Right renal pelvis (tissue), 4 donors: Measurements from ENCODE around the gene HIGD2A. TPM values are rescaled to one million over a fixed set of nuclear protein-coding genes. Genes with fewer than 3 reads are reported as not detected.

Experiments
- DNase-seq, 4 donors: peaks; one replicate each; pipeline ENCODE4 v3.0.0-alpha.2; 2013; ENCODE audit warnings: low read depth in 4 of 4, low spot score in 3 of 4, missing footprints in 1 of 4
- polyA plus RNA-seq, 4 donors: library from polyadenylated mRNA; unstranded; fragments of 120-200 nt; gene quantifications; one replicate each; pipeline ENCODE4 v1.2.1, GENCODE V29; 2013; ENCODE audit not compliant: insufficient read length in 4 of 4

Gene HIGD2A
- polyA plus RNA-seq: 100 to 1,000 TPM; 106 to 132 (median 111) TPM

- DNase-seq: peak; percentile 96 to 98 (median 98)
Measured at GRCh38 chr5:176388444-176389134, at the start of gene HIGD2A, which contains the start of gene NOP16. HIGD2A (plus strand) TSS chr5:176388751; CDS start chr5:176388820, 69 bp downstream. NOP16 (minus strand) TSS chr5:176388598; CDS start chr5:176388539, 59 bp downstream.

DNA sequence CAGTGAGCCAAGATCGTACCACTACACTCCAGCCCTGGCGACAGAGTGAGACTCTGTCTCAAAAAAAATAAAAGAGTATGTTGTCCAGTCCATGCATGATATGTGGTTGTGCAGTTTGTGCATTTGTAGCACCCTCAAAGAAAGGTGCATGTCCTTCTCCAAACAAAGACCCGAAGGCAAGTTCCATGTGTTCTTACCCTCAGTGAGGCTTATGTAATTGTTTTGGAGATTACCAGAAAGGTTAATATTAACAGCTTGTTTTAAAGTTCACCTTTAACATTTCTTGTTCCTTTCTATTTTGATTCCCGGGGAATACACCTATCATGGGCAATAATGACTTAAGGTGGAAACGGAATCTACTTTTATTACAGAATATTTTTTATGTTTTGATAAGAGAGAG lies 49.2 kb upstream of the HIGD2A start:
- no peak for DNase-seq

- DNase-seq: no peak
Measured at GRCh38 chr5:176341325-176342157, 47.0 kb upstream of the HIGD2A start.

DNA sequence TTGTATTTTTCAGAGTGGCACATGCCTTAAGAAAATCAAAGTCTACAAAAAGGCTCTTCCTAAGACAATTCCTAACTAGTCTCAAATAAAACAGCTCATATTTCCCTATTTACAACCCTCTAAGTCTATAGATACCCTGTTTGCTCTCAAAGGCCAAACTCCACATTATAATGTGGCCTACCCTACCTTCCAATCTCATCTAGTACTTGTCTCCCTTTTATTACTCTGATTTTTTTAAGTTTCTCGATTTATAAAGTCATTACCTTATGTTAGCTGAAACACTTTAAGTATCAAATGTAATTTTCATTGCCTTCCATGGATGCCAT lies 46.4 kb upstream of the HIGD2A start:
- DNase-seq: no peak

- no peak for DNase-seq
Measured at GRCh38 chr5:176342766-176343458, 45.6 kb upstream of the HIGD2A start.

DNA sequence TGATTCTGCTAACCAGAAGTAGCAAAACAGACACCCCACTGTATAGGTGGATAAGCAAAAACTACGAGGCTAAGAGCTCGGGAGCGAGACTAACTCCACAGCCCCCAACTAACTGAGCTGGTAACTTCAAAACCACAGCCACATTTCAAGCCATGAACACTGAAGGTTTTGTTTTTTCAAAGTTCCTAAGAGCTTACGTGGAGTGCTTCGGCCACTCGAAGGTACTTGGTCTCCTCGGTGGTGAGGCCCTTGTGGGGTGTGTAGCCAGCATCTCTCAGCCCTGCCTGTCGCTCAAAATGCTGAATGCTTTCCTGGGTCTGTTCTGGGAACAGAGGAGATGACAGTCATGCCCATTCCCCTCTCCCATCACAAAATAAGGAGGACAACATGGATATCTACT lies 38.1 kb upstream of the HIGD2A start:
- DNase-seq: no peak

DNA sequence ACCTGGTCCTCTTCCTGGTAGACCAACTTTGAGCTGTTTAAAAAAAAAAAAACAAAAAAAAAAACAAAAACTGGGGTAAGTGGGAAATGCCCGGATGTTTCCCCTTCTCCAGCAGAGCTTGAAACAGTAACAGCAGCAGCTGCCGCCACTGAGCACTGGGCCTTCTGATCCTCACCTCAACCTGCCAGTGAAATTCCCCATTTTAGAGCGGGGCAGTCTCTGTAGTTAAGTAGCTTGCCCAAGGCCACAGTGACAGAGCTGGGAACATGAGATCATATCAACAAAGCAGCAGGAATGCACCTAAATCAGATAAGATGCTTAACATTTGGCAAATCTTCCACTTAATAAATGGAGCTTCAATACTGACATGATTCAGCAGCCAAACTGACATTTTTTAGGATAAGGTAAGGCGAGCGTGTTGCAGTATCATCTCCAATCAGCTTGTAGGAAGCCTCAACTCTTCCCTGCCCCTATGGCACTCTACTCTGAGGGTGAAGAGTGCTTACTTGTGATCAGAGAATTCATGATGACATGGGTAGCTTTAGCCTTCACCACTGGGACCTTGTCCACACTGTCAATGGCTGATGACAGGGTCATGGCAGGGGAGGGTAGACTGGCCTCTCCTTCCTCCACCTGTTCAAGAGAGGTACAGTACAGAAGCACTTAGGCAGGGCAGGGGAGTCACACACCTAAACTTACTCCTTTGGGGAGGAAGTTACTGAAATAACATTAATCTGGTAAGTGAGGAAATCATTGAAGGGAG lies 36.3 kb upstream of the HIGD2A start:
- no peak for DNase-seq

DNA sequence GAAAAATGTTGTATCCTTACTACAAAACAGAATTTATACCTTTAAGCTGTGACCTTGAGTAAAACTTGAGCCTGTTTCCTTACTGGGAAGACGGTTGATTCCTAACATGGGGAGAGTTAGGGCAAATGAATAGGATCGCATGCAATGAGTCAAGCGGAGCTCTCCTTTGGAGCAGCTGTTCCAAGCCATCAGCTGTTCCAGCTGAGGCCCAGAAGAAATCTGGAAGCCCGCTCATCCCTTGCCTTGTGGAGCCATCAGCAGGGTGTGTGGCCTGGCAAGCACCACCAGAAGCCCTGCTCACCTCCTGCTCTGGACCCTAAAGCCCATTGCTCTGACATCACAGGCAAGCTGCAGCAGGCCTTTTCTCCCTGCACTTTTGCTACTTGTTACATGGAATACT lies 35.0 kb upstream of the HIGD2A start:
- no peak for DNase-seq

DNA sequence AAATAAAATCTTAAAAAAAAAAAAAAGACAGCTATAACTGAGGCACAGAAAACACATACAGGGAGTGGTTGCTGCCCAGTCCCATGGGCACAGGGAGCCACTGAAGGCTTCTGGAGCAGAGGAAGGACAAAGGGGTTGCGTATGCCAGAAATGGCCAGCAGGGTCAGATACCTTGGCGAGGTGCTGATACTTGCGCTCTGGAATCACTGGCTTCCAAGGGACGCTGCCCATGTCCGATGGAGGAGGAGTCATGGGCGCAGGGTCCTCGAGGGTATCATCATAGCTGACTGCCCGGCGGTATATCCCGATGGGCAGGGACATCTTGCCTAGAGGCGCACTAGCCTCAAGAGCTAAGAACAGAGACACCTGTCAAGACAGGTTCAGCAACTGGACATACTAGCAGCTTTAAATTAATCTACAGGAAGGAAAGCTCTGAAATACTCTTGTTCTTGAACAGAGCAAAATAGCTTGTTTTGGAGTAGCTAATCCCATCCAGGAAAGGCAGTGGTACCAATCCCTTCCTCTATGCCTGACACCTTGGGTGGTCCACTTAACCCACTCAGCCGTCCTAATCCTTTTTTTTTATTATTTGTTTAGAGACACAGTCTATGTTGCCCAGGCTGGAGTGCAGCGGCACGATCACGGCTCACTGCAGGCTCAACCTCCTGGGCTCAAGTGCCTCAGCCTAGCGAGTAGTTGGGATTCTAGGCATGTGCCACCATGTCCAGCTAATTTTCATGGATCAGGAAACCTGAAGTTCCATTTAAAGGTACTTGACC lies 33.0 kb upstream of the HIGD2A start:
- DNase-seq: no peak

DNA sequence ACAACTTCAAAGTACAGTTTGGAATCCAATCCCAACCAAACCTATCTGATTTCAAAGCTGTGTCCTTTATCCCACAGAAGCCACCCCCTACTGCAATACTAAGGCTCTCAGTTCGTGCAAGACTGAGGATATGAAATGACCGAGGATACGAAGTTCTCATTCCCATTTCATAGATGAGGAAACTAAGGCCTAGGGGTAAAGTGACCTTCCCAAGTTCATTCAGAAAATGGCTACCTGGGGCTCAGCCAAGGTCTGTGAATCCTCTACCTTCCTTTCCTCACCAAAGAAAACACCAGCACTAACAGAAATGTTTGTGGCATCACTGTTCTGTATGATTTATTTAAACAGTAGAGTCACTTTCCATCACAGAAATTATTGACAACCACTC lies 32.4 kb upstream of the HIGD2A start:
- no peak for DNase-seq

DNA sequence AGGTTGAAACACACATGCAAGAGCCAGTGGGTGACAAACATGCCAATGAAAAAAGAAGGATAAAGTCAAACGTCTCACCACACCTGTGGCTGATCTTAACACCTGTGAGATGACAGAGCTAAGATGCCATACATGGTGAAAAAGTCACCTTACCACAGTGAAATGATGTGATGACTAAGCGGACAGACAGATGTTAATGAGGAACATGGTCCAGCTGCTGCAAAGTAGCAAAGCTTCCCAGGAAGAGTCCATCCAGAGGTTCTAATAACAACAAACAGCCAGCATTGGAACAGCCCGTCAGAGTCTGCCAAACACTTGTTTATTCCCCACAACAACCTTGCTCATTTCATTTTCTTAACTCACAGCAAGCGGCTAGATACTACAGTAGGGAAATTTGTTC lies 28.9 kb upstream of the HIGD2A start:
- DNase-seq: no peak

GRCh38 chr5:176360894-176361436 lies 27.6 kb upstream of the HIGD2A start:
- DNase-seq: peak in 2 of 4 donors; percentile 8 to 13

DNA sequence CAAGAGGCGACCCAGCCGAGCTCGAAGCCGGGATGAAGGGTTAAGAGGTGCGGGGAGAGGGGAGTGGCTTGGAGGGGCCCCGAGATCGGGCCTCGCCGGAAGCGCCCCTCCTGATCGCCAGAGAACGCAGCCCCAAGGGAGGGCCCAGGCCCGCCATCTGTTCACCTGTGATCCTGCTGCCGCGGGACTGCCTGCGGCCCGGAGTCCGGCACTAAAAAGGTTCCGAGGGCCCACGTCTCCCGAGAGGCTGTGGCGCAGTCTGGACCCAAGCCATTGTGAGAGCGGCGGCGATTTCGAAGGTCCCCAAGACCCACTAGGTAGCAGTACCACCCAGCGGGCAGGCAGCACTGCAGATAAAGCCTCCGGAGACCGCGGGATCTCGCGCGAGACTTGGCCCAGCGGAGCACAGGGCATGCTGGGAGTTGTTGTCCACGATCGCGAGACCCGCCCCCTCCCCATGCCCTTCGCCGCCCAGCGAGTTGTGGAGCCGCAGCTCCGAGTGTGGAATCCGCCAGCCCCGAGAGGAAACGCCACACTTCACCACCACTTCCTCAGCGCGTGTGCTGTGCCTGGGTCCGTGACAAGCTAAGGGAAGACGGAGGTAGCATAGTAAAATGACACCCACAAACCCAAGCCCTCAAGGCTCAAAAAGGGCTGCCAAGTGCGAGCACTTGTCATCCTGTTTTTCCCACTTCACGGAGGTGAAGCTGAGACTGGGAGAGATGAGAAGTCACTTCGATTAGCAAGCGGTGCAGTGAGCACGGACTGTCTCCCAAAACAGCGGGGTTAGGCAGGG lies 26.9 kb upstream of the HIGD2A start, which contains the start of gene KIAA1191:
KIAA1191 (minus strand) TSS at position 328 of the 796 bp plus-strand sequence. CDS start 2,256 bp downstream, outside the sequence.
- DNase-seq: peak; percentile 76 to 85 (median 82)

DNA sequence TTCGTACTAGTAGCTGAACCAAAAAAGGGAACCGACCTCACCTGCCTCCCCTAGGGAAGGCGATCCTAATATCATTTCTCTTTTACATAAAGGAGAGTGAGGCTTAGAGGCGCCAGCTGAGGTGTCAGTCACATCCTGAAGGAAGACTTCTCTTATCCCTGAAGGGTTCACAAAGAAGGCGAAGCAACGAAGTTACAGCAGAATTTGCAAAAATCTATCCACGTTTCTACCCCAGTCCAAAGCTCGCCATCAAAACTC lies 26.4 kb upstream of the HIGD2A start:
- no peak for DNase-seq

- no peak for DNase-seq
Measured at GRCh38 chr5:176364765-176365350, 23.7 kb upstream of the HIGD2A start.

DNA sequence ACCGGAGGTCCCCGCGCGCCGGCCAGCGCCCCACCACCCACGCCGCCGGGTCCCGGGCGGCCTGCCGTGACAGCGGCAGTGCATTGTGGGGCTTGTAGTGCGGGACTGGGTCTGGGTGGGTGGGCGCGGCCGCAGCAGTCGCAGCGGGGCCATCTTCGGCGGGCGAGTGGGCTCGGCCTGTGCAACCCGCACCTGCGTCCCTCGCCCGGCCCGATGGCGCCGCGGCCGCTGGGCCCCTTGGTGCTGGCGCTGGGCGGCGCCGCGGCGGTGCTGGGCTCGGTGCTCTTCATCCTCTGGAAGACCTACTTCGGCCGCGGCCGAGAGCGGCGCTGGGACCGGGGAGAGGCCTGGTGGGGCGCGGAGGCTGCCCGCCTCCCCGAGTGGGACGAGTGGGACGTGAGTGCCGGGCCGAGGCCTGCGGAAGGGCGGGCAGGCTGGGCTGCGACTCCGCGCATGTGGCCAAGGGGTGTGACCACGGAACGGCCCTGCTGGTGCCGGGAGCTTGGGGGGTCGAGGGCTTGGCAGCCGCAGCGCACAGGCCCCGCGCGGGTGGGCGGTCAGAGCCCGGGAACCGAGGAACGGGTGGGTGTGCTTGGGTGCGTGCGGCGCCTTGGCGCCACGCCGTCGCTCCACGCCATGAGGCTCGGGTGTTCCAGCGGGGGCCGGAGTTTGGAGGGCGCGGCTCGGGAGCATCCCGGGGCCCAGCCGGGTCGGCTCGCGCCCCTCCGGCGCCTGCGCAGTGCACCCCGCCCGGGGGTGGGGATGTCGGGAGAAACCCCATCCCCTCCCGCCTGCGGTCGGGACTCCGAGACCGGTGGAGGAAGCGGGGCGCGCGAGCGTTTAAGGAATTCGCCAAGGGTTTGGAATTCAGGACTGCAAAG lies 23.0 kb upstream of the HIGD2A start, which contains the start of gene ARL10:
ARL10 (plus strand) TSS at position 137 of the 881 bp plus-strand sequence; CDS start at position 214, 77 bp downstream.
- DNase-seq: peak in 2 of 4 donors; percentile 14 to 31

DNA sequence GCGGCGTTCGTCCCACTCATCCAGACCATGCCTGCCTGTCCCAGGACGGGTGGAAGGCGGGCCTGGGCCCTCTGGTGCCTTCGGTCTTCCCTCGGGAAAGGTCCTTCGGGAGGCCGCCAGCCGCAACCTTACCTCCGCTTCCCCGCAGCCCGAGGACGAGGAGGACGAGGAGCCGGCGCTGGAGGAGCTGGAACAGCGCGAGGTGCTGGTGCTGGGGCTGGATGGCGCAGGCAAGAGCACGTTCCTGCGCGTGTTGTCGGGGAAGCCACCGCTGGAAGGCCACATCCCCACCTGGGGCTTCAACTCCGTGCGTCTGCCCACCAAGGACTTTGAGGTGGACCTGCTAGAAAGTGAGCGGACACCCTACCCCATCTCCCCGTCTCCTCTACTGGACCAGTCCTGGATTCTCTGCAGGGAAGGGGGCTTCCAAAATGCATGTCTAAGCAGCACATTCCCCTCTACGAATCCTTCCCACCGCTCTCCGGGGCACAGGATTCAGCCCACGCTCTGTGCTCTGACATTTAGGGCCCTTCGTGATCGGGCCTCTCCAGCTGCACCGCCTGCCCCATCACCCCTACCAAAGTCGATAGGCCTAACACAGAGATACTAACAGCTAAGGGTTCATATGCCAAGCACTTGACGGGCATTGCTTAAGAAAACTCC lies 22.2 kb upstream of the HIGD2A start:
- no peak for DNase-seq
